GM10847 (cell line): ENCODE data around the gene ARMC9.

Source experiments
- POLR2A ChIP-seq: IDR thresholded peaks from 2 replicates; pipeline ENCODE4 v1.6.1; 2011; ENCODE audit not compliant: insufficient read length; ENCODE audit errors: extremely low read depth

ARMC9 gene

DNA sequence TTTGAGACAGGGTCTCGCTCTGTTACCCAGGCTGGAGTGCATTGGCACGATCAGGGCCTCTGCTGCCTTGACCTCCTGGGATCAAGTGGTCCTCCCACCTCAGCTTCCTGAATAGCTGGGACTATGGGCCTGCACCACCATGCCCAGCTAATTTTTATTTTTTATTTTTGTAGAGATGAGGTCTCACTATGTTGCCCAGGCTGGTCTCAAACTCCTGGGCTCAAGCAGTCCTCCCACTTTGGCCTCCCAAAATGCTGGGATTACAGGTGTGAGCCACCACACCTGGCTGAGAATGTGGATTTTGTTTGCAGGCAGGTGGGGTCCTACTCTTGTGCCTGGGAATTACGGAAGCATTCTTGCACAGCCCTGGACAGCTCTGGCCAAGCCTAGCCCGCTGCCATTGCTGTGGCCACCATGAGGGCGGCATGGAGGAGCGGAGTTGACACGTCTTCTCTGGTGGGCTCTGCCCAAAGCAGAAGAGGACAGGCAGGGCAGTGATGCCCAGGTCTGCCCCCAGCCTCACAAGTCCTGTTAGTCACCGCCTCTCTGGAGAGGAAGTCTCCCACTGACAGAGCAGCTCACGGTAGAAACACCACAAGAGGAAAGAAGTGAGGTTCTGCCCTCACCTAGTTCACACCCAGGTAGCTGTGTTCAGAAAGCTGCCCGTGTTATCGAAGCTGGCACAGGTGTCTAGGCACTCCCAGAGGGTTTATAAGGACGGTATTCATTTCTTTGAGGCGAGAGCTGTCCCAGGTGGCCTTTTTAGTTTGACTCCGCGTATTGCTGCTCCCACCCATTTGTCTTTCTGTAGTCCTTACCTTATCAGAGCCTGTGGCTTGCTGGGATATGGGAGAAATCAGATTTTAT lies 46.2 kb downstream of the ARMC9 start:
- no peak for TF ChIP-seq POLR2A

DNA sequence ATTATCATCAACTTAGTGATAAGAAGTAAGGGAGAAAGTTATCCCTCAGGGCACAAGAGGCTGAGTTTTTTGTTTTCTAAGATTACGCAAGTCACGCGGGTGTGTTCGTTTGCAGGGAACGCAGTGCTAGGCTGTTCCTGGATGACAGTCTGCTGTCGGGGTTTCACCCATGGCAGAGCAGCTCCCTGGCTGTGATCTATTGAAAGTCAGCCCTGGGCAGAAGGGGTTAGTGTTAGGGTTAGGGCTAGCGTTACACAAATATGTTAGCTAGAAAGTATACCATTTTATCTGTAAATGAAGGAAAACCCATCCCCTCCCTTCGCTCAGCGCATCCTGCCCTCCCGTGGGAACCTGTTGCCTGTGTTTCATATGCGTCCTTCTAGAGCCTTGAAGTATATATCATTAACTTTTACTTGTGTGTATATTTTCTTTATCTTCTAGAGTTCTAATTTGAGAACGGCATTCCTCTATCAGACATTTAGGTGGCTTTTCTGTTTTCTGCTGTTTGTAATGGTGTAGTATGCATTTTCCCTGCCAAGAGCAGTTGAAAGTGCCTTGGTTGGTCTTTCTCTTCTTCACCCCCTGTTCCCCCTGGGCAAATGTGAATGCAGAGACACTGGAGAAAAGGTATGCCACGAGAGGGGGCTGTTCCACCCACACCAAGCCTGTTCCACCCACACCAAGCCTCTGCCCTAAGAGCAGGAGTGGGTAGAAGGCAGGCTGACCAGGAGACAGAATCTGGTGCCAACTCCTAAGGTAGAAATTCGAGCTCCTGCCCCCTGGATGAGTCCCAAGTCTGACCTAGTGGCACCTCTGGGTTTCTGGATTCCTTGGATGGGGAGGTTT lies 47.0 kb downstream of the ARMC9 start:
- TF ChIP-seq POLR2A, result no peak

DNA sequence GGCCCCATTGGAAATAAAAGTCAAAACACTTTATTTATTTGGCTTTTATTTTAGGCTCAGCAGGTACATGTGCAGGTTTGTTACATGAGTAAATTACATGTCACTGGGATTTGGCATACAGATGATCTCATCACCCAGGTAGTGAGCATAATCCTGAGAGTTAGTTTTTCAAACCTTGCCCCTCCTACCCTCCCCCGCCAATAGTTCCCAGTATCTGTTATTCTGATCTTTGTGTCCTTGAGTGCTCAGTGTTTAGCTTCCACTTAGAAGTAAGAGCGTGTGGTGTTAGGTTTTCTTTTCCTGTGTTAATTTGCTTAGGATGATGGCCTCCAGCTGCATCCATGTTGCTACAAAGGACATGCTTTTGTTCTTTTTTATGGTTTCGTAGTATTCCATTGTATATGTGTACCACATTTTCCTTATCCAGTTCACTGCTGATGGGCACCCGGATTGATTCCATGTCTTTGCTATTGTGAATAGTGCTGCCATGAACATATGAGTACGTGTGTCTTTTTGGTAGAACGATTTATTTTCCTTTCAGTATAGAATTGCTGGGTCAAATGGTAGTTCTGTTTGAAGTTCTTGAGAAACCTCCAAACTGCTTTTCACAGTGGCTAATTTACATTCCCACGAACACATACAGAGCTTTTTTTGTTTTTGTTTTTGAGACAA lies 47.9 kb downstream of the ARMC9 start:
- no peak for TF ChIP-seq POLR2A

DNA sequence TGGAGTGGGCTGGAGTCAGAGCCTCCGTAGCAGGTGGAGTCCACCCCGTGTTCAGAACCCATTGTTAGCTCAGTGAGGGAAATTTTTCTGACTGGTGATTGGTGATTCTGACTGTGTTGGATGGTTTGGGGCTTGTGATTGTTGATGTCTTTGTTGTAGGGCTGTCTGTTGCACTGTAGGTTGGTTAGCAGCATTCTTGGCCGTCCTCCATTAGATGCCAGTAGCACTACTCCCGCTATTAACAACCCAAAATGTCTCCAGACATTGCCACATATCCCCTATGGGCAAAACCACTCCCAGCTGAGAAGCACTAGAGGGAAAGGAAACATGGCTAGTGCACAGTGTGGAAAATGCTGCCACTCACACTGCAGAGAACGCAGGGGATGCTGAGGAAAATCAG lies 51.7 kb downstream of the ARMC9 start:
- TF ChIP-seq POLR2A, result no peak

DNA sequence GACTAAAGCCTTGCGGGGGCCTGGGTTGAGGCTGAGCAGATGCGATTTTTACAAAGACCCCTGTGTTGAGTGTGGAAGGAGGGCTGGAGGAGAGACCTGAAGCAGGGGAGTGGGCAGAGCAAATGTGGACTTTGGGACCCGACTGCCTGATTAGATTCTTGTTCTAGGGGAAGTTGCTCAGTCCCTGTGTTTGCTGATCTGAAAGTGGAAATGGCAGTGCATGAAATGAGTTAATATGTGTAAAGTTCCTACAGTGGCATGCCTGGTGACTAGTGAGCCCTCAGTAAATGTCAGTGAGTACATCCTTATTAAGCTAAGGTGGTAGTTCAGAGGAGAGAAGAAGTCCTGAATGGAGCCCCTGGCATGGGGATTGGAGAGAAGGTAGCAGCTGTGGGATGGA lies 52.3 kb downstream of the ARMC9 start:
- no peak for TF ChIP-seq POLR2A

DNA sequence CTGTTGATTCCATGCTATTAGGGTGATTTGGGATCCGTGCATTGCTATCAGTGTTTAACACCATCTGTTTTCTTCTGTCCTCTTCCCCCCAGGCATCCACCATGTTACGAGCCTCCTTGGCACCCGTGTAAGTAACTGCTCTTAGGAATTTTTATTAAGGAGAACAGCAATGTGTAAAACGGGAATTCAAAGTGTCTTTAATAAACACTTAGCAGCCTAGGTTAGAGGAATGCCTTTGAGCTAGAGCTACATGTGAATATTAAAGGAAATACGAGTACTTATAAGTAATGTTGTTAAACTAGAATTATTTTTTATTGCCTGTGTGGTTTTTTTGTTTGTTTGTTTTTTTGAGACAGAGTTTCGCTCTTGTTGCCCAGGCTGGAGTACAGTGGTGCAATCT lies 58.1 kb downstream of the ARMC9 start:
- TF ChIP-seq POLR2A, result no peak

DNA sequence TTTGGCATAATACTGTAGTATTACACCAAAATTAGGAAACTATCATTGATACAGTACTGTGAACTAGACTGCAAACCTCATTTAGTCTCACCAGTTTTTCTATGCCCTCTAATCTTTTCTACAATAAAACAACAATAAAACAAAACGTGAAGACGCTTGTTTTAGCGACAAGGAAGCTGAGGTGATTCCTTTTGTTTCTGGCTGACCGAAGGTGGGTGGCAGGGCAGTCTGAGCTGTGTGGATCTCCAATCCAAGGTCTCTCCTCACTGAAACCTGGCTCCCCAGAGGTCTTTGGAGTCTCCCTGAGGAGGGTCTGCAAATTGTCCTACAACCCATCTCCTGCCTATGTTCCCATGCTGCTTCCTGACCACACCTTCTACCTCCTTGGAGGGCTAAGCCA lies 59.3 kb downstream of the ARMC9 start:
- no peak for TF ChIP-seq POLR2A

DNA sequence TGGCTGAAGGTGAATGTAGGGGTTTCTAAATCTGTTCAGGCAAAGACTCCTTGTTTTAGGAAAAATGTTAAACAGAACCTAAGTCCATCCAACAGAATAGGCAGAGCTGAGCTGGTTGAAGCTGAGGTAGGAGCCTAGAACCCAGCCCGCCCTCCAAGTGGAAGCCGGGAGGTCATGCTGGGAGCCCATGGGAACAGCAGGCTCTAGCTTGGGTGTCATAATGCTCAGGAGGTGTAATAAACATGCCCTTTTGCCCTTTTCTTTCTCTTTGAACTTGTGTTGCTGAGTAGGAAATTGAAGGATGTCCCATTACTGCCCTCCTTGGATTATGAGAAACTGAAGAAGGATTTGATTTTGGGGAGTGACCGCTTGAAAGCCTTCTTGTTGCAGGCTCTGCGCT lies 60.3 kb downstream of the ARMC9 start:
- no peak for TF ChIP-seq POLR2A

DNA sequence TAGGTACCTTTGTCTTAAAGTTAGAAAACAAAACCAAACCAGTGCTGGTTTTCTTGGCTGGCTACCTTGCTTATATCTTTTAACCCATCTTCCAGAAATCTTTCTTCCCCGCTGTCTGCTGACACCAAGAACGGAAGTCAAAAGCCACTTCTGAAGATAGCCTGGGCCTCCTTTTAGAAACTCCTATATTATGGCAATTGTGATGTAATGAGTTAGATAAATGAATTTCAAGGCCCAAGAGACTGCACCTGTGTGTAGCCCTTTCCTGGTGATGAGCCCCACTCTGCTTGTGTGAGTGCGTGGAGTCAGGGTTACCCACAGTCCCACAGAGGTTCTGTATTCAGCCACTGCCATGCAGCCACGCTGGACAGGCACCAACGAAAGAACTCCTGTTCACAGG lies 60.7 kb downstream of the ARMC9 start:
- no peak for TF ChIP-seq POLR2A

DNA sequence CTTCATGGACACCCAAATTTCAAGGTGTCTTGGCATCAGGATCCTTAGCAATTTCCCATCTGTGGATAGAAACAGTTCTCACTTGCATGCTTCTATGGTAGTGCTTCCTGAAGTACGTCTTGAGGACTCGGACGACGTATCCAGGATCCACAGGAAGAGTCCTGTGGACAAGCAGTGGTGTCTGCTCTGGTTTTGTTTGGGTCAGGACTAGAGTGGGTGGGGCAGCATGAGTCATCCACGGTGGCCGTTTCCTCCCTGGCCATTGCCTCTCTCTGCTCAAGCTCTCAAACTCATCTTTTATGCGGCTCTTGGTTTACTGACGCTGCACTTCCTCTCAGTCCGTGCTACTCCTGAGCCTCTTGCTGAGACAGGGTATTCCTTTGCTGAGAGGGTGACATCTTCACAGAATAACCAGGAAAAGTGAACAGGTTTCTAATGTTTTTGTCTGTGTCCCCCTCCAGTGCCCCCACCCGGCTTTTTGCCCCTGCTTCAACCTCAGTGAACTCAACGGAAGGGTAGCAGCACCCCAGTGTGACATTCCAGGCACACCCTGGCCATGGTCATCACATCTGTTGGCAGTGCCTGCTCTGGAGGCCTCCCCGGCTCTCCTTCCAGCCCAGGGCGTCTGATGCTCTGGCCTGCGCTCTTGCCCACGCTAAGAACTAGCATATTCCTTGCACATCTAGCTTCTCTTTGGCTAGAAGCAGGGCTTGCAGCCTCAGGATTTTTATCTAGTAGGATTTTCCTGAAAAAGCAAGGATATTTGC lies 62.2 kb downstream of the ARMC9 start:
- no peak for TF ChIP-seq POLR2A

DNA sequence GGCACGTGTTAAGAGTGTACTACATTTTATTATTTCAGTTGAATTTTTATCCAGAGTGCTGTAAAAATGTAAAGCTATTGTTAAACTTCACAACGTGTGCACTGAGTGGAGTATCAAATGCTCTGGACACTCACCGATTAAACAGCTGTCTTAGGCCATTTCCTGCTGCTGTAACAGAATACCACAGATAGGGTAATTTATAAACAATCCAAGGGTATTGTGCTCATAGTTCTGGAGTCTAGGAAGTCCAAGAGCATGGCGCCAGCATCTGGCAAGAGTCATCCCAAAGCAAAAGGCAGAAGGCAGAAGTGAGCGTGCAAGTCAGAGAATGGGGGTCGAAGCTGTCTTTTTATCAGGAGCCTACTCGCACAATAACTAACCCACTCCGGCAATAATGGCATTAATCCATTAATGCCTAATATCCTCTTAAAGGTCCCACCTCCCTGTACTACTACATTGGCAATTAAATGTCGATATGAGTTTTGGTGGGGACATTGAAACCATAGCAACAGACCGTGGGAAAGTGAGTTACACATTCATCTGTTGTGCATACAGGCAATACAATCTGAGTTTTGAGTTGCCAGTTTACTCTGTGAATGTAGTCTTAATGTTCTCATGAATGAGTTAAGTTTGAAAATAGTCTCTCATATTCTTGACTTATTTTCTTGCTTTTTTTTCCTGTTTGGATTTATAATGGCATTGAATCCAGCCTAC lies 64.8 kb downstream of the ARMC9 start:
- TF ChIP-seq POLR2A, result no peak

DNA sequence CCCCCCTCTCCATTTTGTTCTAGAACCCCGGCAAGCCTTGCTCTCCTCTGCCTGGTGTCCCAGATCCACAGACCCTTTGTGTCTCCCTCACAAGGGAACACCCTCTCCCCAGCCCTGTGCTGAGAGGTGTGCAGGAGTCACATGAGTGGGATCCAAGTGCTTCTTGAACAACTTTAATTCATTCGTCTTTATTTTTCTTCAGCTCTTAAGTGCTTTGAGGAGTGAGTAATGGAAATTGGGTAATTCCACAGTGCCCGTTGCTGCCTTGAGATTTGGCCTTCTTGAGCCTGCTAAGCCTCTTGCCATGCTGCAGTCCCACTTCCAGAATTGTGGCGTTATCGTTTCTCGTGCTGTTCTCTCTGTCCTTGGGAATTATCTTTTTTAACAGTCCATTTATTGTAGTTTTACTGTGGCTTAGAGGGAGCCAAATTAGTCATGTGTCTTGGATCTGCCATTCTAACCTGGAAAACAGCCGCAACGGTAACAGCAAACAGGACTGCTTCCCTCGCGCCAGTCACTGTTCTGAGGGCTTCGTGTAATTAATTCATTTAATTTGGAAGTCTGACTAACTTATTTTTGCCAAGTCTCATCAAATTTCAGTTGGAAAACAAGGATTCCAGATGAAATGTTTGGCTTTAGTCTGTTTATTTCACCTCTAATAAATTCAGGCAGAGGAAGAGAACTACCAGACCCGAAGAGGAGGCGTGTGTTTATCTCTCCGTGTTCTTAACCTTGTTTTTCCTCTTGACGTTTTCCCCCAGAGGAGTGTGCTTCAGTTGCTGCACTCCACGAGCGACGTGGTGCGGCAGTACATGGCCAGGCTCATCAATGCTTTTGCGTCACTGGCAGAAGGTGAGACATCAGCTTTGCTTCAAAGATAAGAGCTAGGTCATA lies 72.0 kb downstream of the ARMC9 start:
- TF ChIP-seq POLR2A, result no peak

DNA sequence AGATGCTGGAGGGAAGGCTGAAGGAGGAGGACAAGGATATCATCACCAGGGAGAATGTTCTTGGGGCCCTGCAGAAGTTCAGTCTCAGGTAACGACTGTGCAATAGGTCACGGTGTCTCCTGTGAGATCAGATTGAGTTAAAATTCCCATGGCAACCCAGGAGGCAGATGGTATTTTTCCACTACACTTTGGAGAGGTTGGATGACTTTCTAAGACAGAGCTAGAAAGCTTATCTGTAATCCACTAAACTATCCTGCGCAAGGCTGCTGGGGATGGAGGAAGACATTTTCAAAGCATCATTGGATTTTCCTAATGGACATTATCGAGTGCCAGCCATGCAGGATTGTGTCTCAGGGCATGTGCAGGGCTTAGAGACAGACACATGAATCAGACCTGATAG lies 74.6 kb downstream of the ARMC9 start:
- TF ChIP-seq POLR2A, result no peak
